SK-N-SH (cell line): ENCODE data around the gene PROM1. TPM values are rescaled to one million over a fixed set of nuclear protein-coding genes. Genes with fewer than 3 reads are reported as not detected.

ENCODE experiments used
- CTCF ChIA-PET: fragments of 300-600, 350-600 bp; formaldehyde crosslinking; extraction: SDS; loops from one replicate; lab custom pipeline; 2021; lab: Yijun Ruan, JAX
- POLR2A ChIA-PET: fragments of 350-600 bp; sonication (Branson Sonifier 250); formaldehyde crosslinking; extraction: SDS; loops from one replicate; lab custom pipeline; 2020; ENCODE audit warnings: antibody characterized with exemption, inconsistent platforms; lab: Yijun Ruan, JAX
- DNase-seq: peaks from one replicate; pipeline ENCODE4 v3.0.0; 2012
- H2AFZ ChIP-seq: fragments of 200-600 bp; sonication (generic); 2 replicates; pipeline ENCODE4 v1.8.1; 2016; ENCODE audit warnings: antibody characterized with exemption, mild to moderate bottlenecking, low read depth
- H3F3A ChIP-seq: fragments of 200-600 bp; sonication (generic); replicated peaks from 2 replicates; pipeline ENCODE3; 2016; ENCODE audit warnings: antibody characterized with exemption, mild to moderate bottlenecking; ENCODE audit not compliant: insufficient read depth
- H3K27ac ChIP-seq, 2 experiments: fragments of 200-500 bp in 1 of 2; fragments of 200-600 bp in 1 of 2; sonication (Bioruptor generic) in 1 of 2; sonication (generic), shearing (Covaris generic) in 1 of 2; 2 replicates each; pipeline versions ENCODE4 v1.5.1 to v1.6.1; 2014 to 2016; ENCODE audit warnings: low read depth in 2 of 2, inconsistent platforms in 1 of 2, low read length in 1 of 2, mild to moderate bottlenecking in 1 of 2, mixed read lengths in 1 of 2
- H3K27me3 ChIP-seq: fragments of 200-600 bp; sonication (generic), shearing (Covaris generic); 2 replicates; pipeline ENCODE4 v1.6.1; 2016; ENCODE audit warnings: mixed run types; ENCODE audit not compliant: insufficient read depth
- H3K36me3 ChIP-seq, 2 experiments: fragments of 200-500 bp in 1 of 2; fragments of 200-600 bp in 1 of 2; sonication (Bioruptor generic) in 1 of 2; sonication (generic) in 1 of 2; replicated peaks in 1 of 2; 2 replicates each; pipeline versions ENCODE3 to v1.5.1; 2014 to 2016; ENCODE audit warnings: low read length in 1 of 2, mild to moderate bottlenecking in 1 of 2; ENCODE audit not compliant: insufficient read depth in 2 of 2, control insufficient read depth in 1 of 2
- H3K4me1 ChIP-seq, 2 experiments: fragments of 200-500 bp in 1 of 2; fragments of 200-600 bp in 1 of 2; sonication (Bioruptor generic) in 1 of 2; sonication (generic), shearing (Covaris generic) in 1 of 2; 2 replicates each; pipeline versions ENCODE4 v1.5.1 to v1.6.1; 2014 to 2016; ENCODE audit warnings: low read depth in 1 of 2, low read length in 1 of 2, mixed run types in 1 of 2; ENCODE audit not compliant: insufficient read depth in 2 of 2, control insufficient read depth in 1 of 2
- H3K4me2 ChIP-seq: fragments of 200-600 bp; sonication (generic), shearing (Covaris generic); 2 replicates; pipeline ENCODE4 v1.6.1; 2017; ENCODE audit warnings: mixed run types
- H3K4me3 ChIP-seq, 2 experiments: fragments of 200-500 bp in 1 of 2; fragments of 200-600 bp in 1 of 2; sonication (Bioruptor generic) in 1 of 2; sonication (generic), shearing (Covaris generic) in 1 of 2; 2 replicates each; pipeline versions ENCODE4 v1.5.1 to v1.8.1; 2014 to 2016; ENCODE audit warnings: low read depth in 2 of 2, inconsistent platforms in 1 of 2, low read length in 1 of 2, mild to moderate bottlenecking in 1 of 2, mixed read lengths in 1 of 2, moderate library complexity in 1 of 2
- H3K79me2 ChIP-seq: fragments of 200-600 bp; sonication (generic); 2 replicates; pipeline ENCODE4 v1.8.1; 2017; ENCODE audit warnings: mild to moderate bottlenecking; ENCODE audit not compliant: insufficient read depth
- H3K9ac ChIP-seq: fragments of 200-600 bp; sonication (generic); 2 replicates; pipeline ENCODE4 v1.6.1; 2017; ENCODE audit warnings: mixed run types
- H3K9me2 ChIP-seq: fragments of 200-600 bp; sonication (generic); 2 replicates; pipeline ENCODE4 v1.6.1; 2017; ENCODE audit warnings: mixed run types
- H3K9me3 ChIP-seq: fragments of 200-600 bp; sonication (generic); 2 replicates; pipeline ENCODE4 v1.6.1; 2017; ENCODE audit warnings: mixed run types, mild to moderate bottlenecking, moderate library complexity
- H4K20me1 ChIP-seq: fragments of 200-600 bp; sonication (generic); 2 replicates; pipeline ENCODE4 v1.6.1; 2017; ENCODE audit warnings: mild to moderate bottlenecking, mixed run types; ENCODE audit not compliant: insufficient read depth
- CHD2 ChIP-seq: fragments of 150-350 bp; IDR thresholded peaks from 2 replicates; pipeline ENCODE4 v1.6.1; 2018; ENCODE audit warnings: low read length; ENCODE audit not compliant: partially characterized antibody
- EZH2phosphoT487 ChIP-seq: fragments of 200-600 bp; sonication (generic); IDR thresholded peaks from 2 replicates; pipeline ENCODE4 v1.6.1; 2017; ENCODE audit warnings: low read depth, mixed run types, mild to moderate bottlenecking, antibody characterized with exemption, moderate library complexity, borderline replicate concordance
- FOXM1 ChIP-seq: IDR thresholded peaks from 2 replicates; pipeline ENCODE4 v1.4.0; 2012; ENCODE audit warnings: low read depth, mild to moderate bottlenecking
- GATA2 ChIP-seq: sonication (generic); formaldehyde crosslinking; IDR thresholded peaks from 2 replicates; pipeline ENCODE4 v1.5.0; 2020; ENCODE audit warnings: mild to moderate bottlenecking, missing genetic modification reagents
- MXI1 ChIP-seq: IDR thresholded peaks from 2 replicates; pipeline ENCODE4 v1.6.1; 2012; ENCODE audit warnings: mild to moderate bottlenecking, low read depth, low read length, improper control_type of control experiment
- NFIC ChIP-seq: IDR thresholded peaks from 2 replicates; pipeline ENCODE4 v1.4.0; 2012; ENCODE audit warnings: borderline replicate concordance
- PBX3 ChIP-seq: IDR thresholded peaks from 2 replicates; pipeline ENCODE4; 2012
- POLR2AphosphoS5 ChIP-seq: IDR thresholded peaks from 2 replicates; pipeline ENCODE4 v1.6.1; 2012; ENCODE audit warnings: low read depth, low read length
- RCOR1 ChIP-seq: fragments of 150-350 bp; IDR thresholded peaks from 2 replicates; pipeline ENCODE4 v1.6.1; 2017; ENCODE audit warnings: antibody characterized with exemption, low read length
- RFX5 ChIP-seq: IDR thresholded peaks from 2 replicates; pipeline ENCODE4 v1.6.1; 2012; ENCODE audit warnings: mild to moderate bottlenecking, improper control_type of control experiment, low read length
- SIN3A ChIP-seq: IDR thresholded peaks from 2 replicates; pipeline ENCODE4 v1.6.1; 2012; ENCODE audit warnings: low read depth, mild to moderate bottlenecking, low read length, moderate library complexity, borderline replicate concordance
- SMC3 ChIP-seq: IDR thresholded peaks from 2 replicates; pipeline ENCODE4 v1.6.1; 2012; ENCODE audit warnings: low read depth, low read length, improper control_type of control experiment
- TCF12 ChIP-seq: IDR thresholded peaks from 2 replicates; pipeline ENCODE4 v1.4.0; 2012
- TEAD4 ChIP-seq: IDR thresholded peaks from 2 replicates; pipeline ENCODE4 v1.4.0; 2012; ENCODE audit warnings: mild to moderate bottlenecking, borderline replicate concordance; ENCODE audit not compliant: insufficient read depth
- USF1 ChIP-seq: IDR thresholded peaks from 2 replicates; pipeline ENCODE4 v1.4.0; 2012; ENCODE audit warnings: low read depth, borderline replicate concordance
- WGBS: methylation state at CpG from one replicate; pipeline ENCODE4 v1.1.6; 2017; ENCODE audit warnings: low lambda C conversion rate; 5-methylcytosine and 5-hydroxymethylcytosine counted together
- polyA plus RNA-seq, 3 experiments: library from polyadenylated mRNA; depleted of rRNA; stranded (reverse); fragments of >200 nt; gene quantifications; 2 replicates each; pipeline ENCODE4 v1.2.3, GENCODE V29; 2012
- TF ChIP-seq, protein P1 (sequence below): IDR thresholded peaks from 2 replicates; pipeline ENCODE4 v1.4.0; 2012; ENCODE audit warnings: low read depth, borderline replicate concordance

Gene PROM1
- polyA plus RNA-seq, 1 of the 3 experiments (the other 2 are of a cell fraction), result not detected

DNA sequence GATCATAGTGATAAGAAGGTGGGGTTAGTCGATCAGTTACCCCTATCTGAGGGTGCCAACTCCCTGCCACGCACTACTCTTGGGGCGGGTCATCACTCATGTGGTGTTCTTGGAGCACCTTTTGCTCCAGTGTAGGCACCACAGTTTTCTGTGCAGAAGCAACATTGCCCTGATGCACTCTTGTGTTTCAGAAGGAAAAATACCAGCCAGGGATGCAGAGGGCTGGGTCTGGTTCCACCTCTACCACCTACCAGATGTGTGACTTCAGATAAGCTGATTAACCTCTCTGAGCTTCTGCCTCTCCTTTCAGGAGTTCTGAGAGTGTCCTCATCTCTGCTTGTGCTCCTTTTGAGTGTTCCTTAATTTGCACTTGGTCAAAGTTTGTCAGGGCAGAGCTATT, 29.9 kb upstream of the PROM1 start:
- ChIA-PET POLR2A (interaction anchor here (0.7 kb wide), 1 partner anchor 88 kb away, joined by 3 read pairs; no protein-coding TSS in a partner anchor), CTCF (interaction anchor here (0.6 kb wide), 1 partner anchor 67 kb away, joined by 3 read pairs; no protein-coding TSS in a partner anchor)
- 43% methylated on average over 3 of the region's 3 CpGs for WGBS

DNA sequence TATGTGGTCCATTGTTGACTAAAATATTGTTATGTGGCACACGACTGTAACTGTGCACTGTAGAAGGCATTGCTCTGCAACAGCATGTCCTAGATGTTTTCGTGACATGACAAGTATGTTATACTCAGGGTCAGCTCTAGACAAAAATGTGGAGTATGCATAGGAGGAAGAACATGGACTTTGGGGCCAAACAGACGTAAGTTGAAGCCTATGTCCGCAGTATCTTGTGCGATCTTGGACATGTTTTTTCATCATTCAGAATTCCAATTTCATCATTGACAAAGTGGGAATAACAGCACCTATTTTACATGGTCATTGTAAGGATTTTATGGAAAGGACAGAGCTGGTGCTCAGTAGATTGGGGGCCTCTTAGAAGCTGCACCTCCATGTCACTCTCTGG, 27.7 kb upstream of the PROM1 start:
- 60% methylated on average over 5 of the region's 5 CpGs for WGBS

More for the DNA sequence above, 29.9 kb upstream of the PROM1 start:
- Histone ChIP-seq H3F3A (no peaks in the 10 kb centered on the region), H3K4me2 (no peak overlapping the region), H3K9me2 (no peaks in the 10 kb centered on the region), H3K9ac (no peak overlapping the region), H3K79me2 (no peaks in the 10 kb centered on the region), H3K9me3 (no peaks in the 10 kb centered on the region), H3K4me3 (no peak overlapping the region), H3K4me1 (no peaks in the 10 kb centered on the region), H2AFZ (no peak overlapping the region), H3K27ac (no peak overlapping the region), H3K36me3 (no peaks in the 10 kb centered on the region), H4K20me1 (no peaks in the 10 kb centered on the region), H3K27me3 (no peaks in the 10 kb centered on the region)
- DNase-seq, result no peak
- no peak for TF ChIP-seq FOXM1
- TF ChIP-seq NFIC, result no peak
- no peak for TF ChIP-seq CHD2
- TF ChIP-seq POLR2AphosphoS5, result no peak
- TF ChIP-seq EZH2phosphoT487, result no peak
- TF ChIP-seq USF1, result no peak

More for the DNA sequence above, 27.7 kb upstream of the PROM1 start:
- POLR2A ChIA-PET, result no interaction called here
- TF ChIP-seq PBX3 (no peak), TEAD4 (no peak), USF1 (no peak), RCOR1 (no peak), SMC3 (no peak), FOXM1 (no peak), EZH2phosphoT487 (no peak), GATA2 (CRISPR knock-in tag) (no peak), MXI1 (no peak), SIN3A (no peak), RFX5 (no peak), TCF12 (no peak)
- TF ChIP-seq, protein P1, sequence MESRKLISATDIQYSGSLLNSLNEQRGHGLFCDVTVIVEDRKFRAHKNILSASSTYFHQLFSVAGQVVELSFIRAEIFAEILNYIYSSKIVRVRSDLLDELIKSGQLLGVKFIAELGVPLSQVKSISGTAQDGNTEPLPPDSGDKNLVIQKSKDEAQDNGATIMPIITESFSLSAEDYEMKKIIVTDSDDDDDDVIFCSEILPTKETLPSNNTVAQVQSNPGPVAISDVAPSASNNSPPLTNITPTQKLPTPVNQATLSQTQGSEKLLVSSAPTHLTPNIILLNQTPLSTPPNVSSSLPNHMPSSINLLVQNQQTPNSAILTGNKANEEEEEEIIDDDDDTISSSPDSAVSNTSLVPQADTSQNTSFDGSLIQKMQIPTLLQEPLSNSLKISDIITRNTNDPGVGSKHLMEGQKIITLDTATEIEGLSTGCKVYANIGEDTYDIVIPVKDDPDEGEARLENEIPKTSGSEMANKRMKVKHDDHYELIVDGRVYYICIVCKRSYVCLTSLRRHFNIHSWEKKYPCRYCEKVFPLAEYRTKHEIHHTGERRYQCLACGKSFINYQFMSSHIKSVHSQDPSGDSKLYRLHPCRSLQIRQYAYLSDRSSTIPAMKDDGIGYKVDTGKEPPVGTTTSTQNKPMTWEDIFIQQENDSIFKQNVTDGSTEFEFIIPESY, result no peak
- Histone ChIP-seq H3K9me2 (no peaks in the 10 kb centered on the region), H3K27ac (no peak overlapping the region), H3K4me1 (no peaks in the 10 kb centered on the region), H3K79me2 (no peaks in the 10 kb centered on the region), H3K27me3 (no peaks in the 10 kb centered on the region; the same call in 1 of the 2 replicates), H4K20me1 (no peaks in the 10 kb centered on the region), H2AFZ (no peak overlapping the region), H3K9ac (no peak overlapping the region), H3K36me3 (no peaks in the 10 kb centered on the region), H3K9me3 (no peaks in the 10 kb centered on the region), H3F3A (no peaks in the 10 kb centered on the region), H3K4me3 (no peak overlapping the region), H3K4me2 (no peak overlapping the region)
- CTCF ChIA-PET, result interaction anchor here (0.9 to 1.0 kb wide), 2 partner anchors 12 to 17 kb away, joined by 3 read pairs; no protein-coding TSS in a partner anchor
- no peak for DNase-seq
